SK-N-SH (cell line): ENCODE data around the gene ITGB6. TPM values are rescaled to one million over a fixed set of nuclear protein-coding genes. Genes with fewer than 3 reads are reported as not detected.

ENCODE experiments used
- CTCF ChIA-PET: fragments of 300-600, 350-600 bp; formaldehyde crosslinking; extraction: SDS; loops from one replicate; lab custom pipeline; 2021; lab: Yijun Ruan, JAX
- POLR2A ChIA-PET: fragments of 350-600 bp; sonication (Branson Sonifier 250); formaldehyde crosslinking; extraction: SDS; loops from one replicate; lab custom pipeline; 2020; ENCODE audit warnings: antibody characterized with exemption, inconsistent platforms; lab: Yijun Ruan, JAX
- DNase-seq: peaks from one replicate; pipeline ENCODE4 v3.0.0; 2012
- H2AFZ ChIP-seq: fragments of 200-600 bp; sonication (generic); 2 replicates; pipeline ENCODE4 v1.8.1; 2016; ENCODE audit warnings: antibody characterized with exemption, mild to moderate bottlenecking, low read depth
- H3F3A ChIP-seq: fragments of 200-600 bp; sonication (generic); replicated peaks from 2 replicates; pipeline ENCODE3; 2016; ENCODE audit warnings: antibody characterized with exemption, mild to moderate bottlenecking; ENCODE audit not compliant: insufficient read depth
- H3K27ac ChIP-seq, 2 experiments: fragments of 200-500 bp in 1 of 2; fragments of 200-600 bp in 1 of 2; sonication (Bioruptor generic) in 1 of 2; sonication (generic), shearing (Covaris generic) in 1 of 2; 2 replicates each; pipeline versions ENCODE4 v1.5.1 to v1.6.1; 2014 to 2016; ENCODE audit warnings: low read depth in 2 of 2, inconsistent platforms in 1 of 2, low read length in 1 of 2, mild to moderate bottlenecking in 1 of 2, mixed read lengths in 1 of 2
- H3K27me3 ChIP-seq: fragments of 200-600 bp; sonication (generic), shearing (Covaris generic); 2 replicates; pipeline ENCODE4 v1.6.1; 2016; ENCODE audit warnings: mixed run types; ENCODE audit not compliant: insufficient read depth
- H3K36me3 ChIP-seq, 2 experiments: fragments of 200-500 bp in 1 of 2; fragments of 200-600 bp in 1 of 2; sonication (Bioruptor generic) in 1 of 2; sonication (generic) in 1 of 2; replicated peaks in 1 of 2; 2 replicates each; pipeline versions ENCODE3 to v1.5.1; 2014 to 2016; ENCODE audit warnings: low read length in 1 of 2, mild to moderate bottlenecking in 1 of 2; ENCODE audit not compliant: insufficient read depth in 2 of 2, control insufficient read depth in 1 of 2
- H3K4me1 ChIP-seq, 2 experiments: fragments of 200-500 bp in 1 of 2; fragments of 200-600 bp in 1 of 2; sonication (Bioruptor generic) in 1 of 2; sonication (generic), shearing (Covaris generic) in 1 of 2; 2 replicates each; pipeline versions ENCODE4 v1.5.1 to v1.6.1; 2014 to 2016; ENCODE audit warnings: low read depth in 1 of 2, low read length in 1 of 2, mixed run types in 1 of 2; ENCODE audit not compliant: insufficient read depth in 2 of 2, control insufficient read depth in 1 of 2
- H3K4me2 ChIP-seq: fragments of 200-600 bp; sonication (generic), shearing (Covaris generic); 2 replicates; pipeline ENCODE4 v1.6.1; 2017; ENCODE audit warnings: mixed run types
- H3K4me3 ChIP-seq, 2 experiments: fragments of 200-500 bp in 1 of 2; fragments of 200-600 bp in 1 of 2; sonication (Bioruptor generic) in 1 of 2; sonication (generic), shearing (Covaris generic) in 1 of 2; 2 replicates each; pipeline versions ENCODE4 v1.5.1 to v1.8.1; 2014 to 2016; ENCODE audit warnings: low read depth in 2 of 2, inconsistent platforms in 1 of 2, low read length in 1 of 2, mild to moderate bottlenecking in 1 of 2, mixed read lengths in 1 of 2, moderate library complexity in 1 of 2
- H3K79me2 ChIP-seq: fragments of 200-600 bp; sonication (generic); 2 replicates; pipeline ENCODE4 v1.8.1; 2017; ENCODE audit warnings: mild to moderate bottlenecking; ENCODE audit not compliant: insufficient read depth
- H3K9ac ChIP-seq: fragments of 200-600 bp; sonication (generic); 2 replicates; pipeline ENCODE4 v1.6.1; 2017; ENCODE audit warnings: mixed run types
- H3K9me2 ChIP-seq: fragments of 200-600 bp; sonication (generic); 2 replicates; pipeline ENCODE4 v1.6.1; 2017; ENCODE audit warnings: mixed run types
- H3K9me3 ChIP-seq: fragments of 200-600 bp; sonication (generic); 2 replicates; pipeline ENCODE4 v1.6.1; 2017; ENCODE audit warnings: mixed run types, mild to moderate bottlenecking, moderate library complexity
- H4K20me1 ChIP-seq: fragments of 200-600 bp; sonication (generic); 2 replicates; pipeline ENCODE4 v1.6.1; 2017; ENCODE audit warnings: mild to moderate bottlenecking, mixed run types; ENCODE audit not compliant: insufficient read depth
- CHD2 ChIP-seq: fragments of 150-350 bp; IDR thresholded peaks from 2 replicates; pipeline ENCODE4 v1.6.1; 2018; ENCODE audit warnings: low read length; ENCODE audit not compliant: partially characterized antibody
- CTCF ChIP-seq: fragments of 200-600 bp; sonication (generic); IDR thresholded peaks from 2 replicates; pipeline ENCODE4 v1.6.1; 2017; ENCODE audit warnings: antibody characterized with exemption, mild to moderate bottlenecking, moderate library complexity
- FOSL2 ChIP-seq: IDR thresholded peaks from 2 replicates; pipeline ENCODE4 v1.4.0; 2012; ENCODE audit warnings: low read depth, mild to moderate bottlenecking, moderate library complexity, borderline replicate concordance
- FOXJ3 ChIP-seq: sonication (generic); formaldehyde crosslinking; IDR thresholded peaks from 2 replicates; pipeline ENCODE4 v1.5.1; 2020; ENCODE audit warnings: mild to moderate bottlenecking, missing genetic modification reagents
- MAX ChIP-seq: IDR thresholded peaks from 2 replicates; pipeline ENCODE4 v1.4.0; 2012; ENCODE audit warnings: low read depth
- MXI1 ChIP-seq: IDR thresholded peaks from 2 replicates; pipeline ENCODE4 v1.6.1; 2012; ENCODE audit warnings: mild to moderate bottlenecking, low read depth, low read length, improper control_type of control experiment
- NFIC ChIP-seq: IDR thresholded peaks from 2 replicates; pipeline ENCODE4 v1.4.0; 2012; ENCODE audit warnings: borderline replicate concordance
- PBX3 ChIP-seq: IDR thresholded peaks from 2 replicates; pipeline ENCODE4; 2012
- POLR2AphosphoS5 ChIP-seq: IDR thresholded peaks from 2 replicates; pipeline ENCODE4 v1.6.1; 2012; ENCODE audit warnings: low read depth, low read length
- REST ChIP-seq: IDR thresholded peaks from 2 replicates; pipeline ENCODE4 v1.6.1; 2012; ENCODE audit warnings: mild to moderate bottlenecking, low read depth, low read length, moderate library complexity
- USF1 ChIP-seq: IDR thresholded peaks from 2 replicates; pipeline ENCODE4 v1.4.0; 2012; ENCODE audit warnings: low read depth, borderline replicate concordance
- ZBTB33 ChIP-seq: IDR thresholded peaks from 2 replicates; pipeline ENCODE4 v1.4.0; 2012; ENCODE audit warnings: low read depth, borderline replicate concordance
- WGBS: methylation state at CpG from one replicate; pipeline ENCODE4 v1.1.6; 2017; ENCODE audit warnings: low lambda C conversion rate; 5-methylcytosine and 5-hydroxymethylcytosine counted together
- polyA plus RNA-seq, 3 experiments: library from polyadenylated mRNA; depleted of rRNA; stranded (reverse); fragments of >200 nt; gene quantifications; 2 replicates each; pipeline ENCODE4 v1.2.3, GENCODE V29; 2012

ITGB6 gene
- polyA plus RNA-seq, 1 of the 3 experiments (the other 2 are of a cell fraction): 0.10 TPM

GRCh38 chr2:160232905-160233475, 32.9 kb upstream of the ITGB6 start:
- Histone ChIP-seq H4K20me1 (no peaks in the 10 kb centered on the region), H3K36me3 (no peaks in the 10 kb centered on the region), H3K79me2 (no peaks in the 10 kb centered on the region), H3K4me1 (peaks cover 0 to 24% of the 10 kb centered on the region in 2 experiments), H3F3A (peaks cover 30% of the 10 kb centered on the region), H3K4me2 (no peak overlapping the region), H3K4me3 (no peak overlapping the region), H2AFZ (no peak overlapping the region), H3K27me3 (no peaks in the 10 kb centered on the region), H3K9me2 (no peaks in the 10 kb centered on the region), H3K27ac (no peak overlapping the region), H3K9me3 (no peaks in the 10 kb centered on the region), H3K9ac (no peak overlapping the region)
- TF ChIP-seq CTCF (no peak), CHD2 (no peak), POLR2AphosphoS5 (no peak), REST (no peak)
- ChIA-PET POLR2A (no interaction called here), CTCF (interaction anchor here (0.8 to 3.0 kb wide), 3 partner anchors 11 to 761 kb away, joined by 3 to 8 read pairs (median 4); no protein-coding TSS in a partner anchor)
- WGBS: 82% methylated on average over 3 of the region's 3 CpGs
- no peak for DNase-seq

GRCh38 chr2:160229591-160229990, 29.5 kb upstream of the ITGB6 start:
- peak overlapping the region; percentile 43 for H3K4me2 ChIP-seq
- no peaks in the 10 kb centered on the region for H3K9me2 ChIP-seq
- DNase-seq: no peak
- peaks cover 48% of the 10 kb centered on the region for H3F3A ChIP-seq
- H2AFZ ChIP-seq: no peak overlapping the region
- peak overlapping the region; percentile 63; the same call in 1 of the 2 replicates for H3K9ac ChIP-seq
- peaks cover 26 to 54% of the 10 kb centered on the region in 2 experiments for H3K4me1 ChIP-seq
- WGBS: 25% methylated on average over 1 of the region's 1 CpG
- no peaks in the 10 kb centered on the region for H3K79me2 ChIP-seq
- peak overlapping the region; percentile 96 to 98 for H3K27ac ChIP-seq
- no peaks in the 10 kb centered on the region for H4K20me1 ChIP-seq
- no peaks in the 10 kb centered on the region for H3K27me3 ChIP-seq
- H3K4me3 ChIP-seq: no peak overlapping the region
- CTCF ChIA-PET: interaction anchor here (1.6 to 2.2 kb wide), 2 partner anchors 22 to 24 kb away, joined by 4 to 10 read pairs; no protein-coding TSS in a partner anchor
- POLR2A ChIA-PET: no interaction called here
- no peaks in the 10 kb centered on the region for H3K36me3 ChIP-seq
- no peaks in the 10 kb centered on the region for H3K9me3 ChIP-seq
- 0 out of 2 replicates have a peak, but pooled peaks have one; percentile 34 for TF ChIP-seq MAX
- TF ChIP-seq NFIC: peak; percentile 88
- TF ChIP-seq ZBTB33: 0 out of 2 replicates have a peak, but pooled peaks have one; percentile 36
- peak; percentile 92 for TF ChIP-seq FOSL2
- TF ChIP-seq FOXJ3 (CRISPR knock-in tag): no peak
- TF ChIP-seq USF1: no peak
- TF ChIP-seq PBX3: peak; percentile 92
- no peak for TF ChIP-seq MXI1
